SK-N-SH (cell line): ENCODE results near the gene SPA17. TPM values are rescaled to one million over a fixed set of nuclear protein-coding genes. Genes with fewer than 3 reads are reported as not detected.

Experiments used
- CTCF ChIA-PET: fragments of 300-600, 350-600 bp; formaldehyde crosslinking; extraction: SDS; loops from one replicate; lab custom pipeline; 2021; lab: Yijun Ruan, JAX
- POLR2A ChIA-PET: fragments of 350-600 bp; sonication (Branson Sonifier 250); formaldehyde crosslinking; extraction: SDS; loops from one replicate; lab custom pipeline; 2020; ENCODE audit warnings: antibody characterized with exemption, inconsistent platforms; lab: Yijun Ruan, JAX
- DNase-seq: peaks from one replicate; pipeline ENCODE4 v3.0.0; 2012
- H2AFZ ChIP-seq: fragments of 200-600 bp; sonication (generic); 2 replicates; pipeline ENCODE4 v1.8.1; 2016; ENCODE audit warnings: antibody characterized with exemption, mild to moderate bottlenecking, low read depth
- H3F3A ChIP-seq: fragments of 200-600 bp; sonication (generic); replicated peaks from 2 replicates; pipeline ENCODE3; 2016; ENCODE audit warnings: antibody characterized with exemption, mild to moderate bottlenecking; ENCODE audit not compliant: insufficient read depth
- H3K27ac ChIP-seq, 2 experiments: fragments of 200-500 bp in 1 of 2; fragments of 200-600 bp in 1 of 2; sonication (Bioruptor generic) in 1 of 2; sonication (generic), shearing (Covaris generic) in 1 of 2; 2 replicates each; pipeline versions ENCODE4 v1.5.1 to v1.6.1; 2014 to 2016; ENCODE audit warnings: low read depth in 2 of 2, inconsistent platforms in 1 of 2, low read length in 1 of 2, mild to moderate bottlenecking in 1 of 2, mixed read lengths in 1 of 2
- H3K27me3 ChIP-seq: fragments of 200-600 bp; sonication (generic), shearing (Covaris generic); 2 replicates; pipeline ENCODE4 v1.6.1; 2016; ENCODE audit warnings: mixed run types; ENCODE audit not compliant: insufficient read depth
- H3K36me3 ChIP-seq, 2 experiments: fragments of 200-500 bp in 1 of 2; fragments of 200-600 bp in 1 of 2; sonication (Bioruptor generic) in 1 of 2; sonication (generic) in 1 of 2; replicated peaks in 1 of 2; 2 replicates each; pipeline versions ENCODE3 to v1.5.1; 2014 to 2016; ENCODE audit warnings: low read length in 1 of 2, mild to moderate bottlenecking in 1 of 2; ENCODE audit not compliant: insufficient read depth in 2 of 2, control insufficient read depth in 1 of 2
- H3K4me1 ChIP-seq, 2 experiments: fragments of 200-500 bp in 1 of 2; fragments of 200-600 bp in 1 of 2; sonication (Bioruptor generic) in 1 of 2; sonication (generic), shearing (Covaris generic) in 1 of 2; 2 replicates each; pipeline versions ENCODE4 v1.5.1 to v1.6.1; 2014 to 2016; ENCODE audit warnings: low read depth in 1 of 2, low read length in 1 of 2, mixed run types in 1 of 2; ENCODE audit not compliant: insufficient read depth in 2 of 2, control insufficient read depth in 1 of 2
- H3K4me2 ChIP-seq: fragments of 200-600 bp; sonication (generic), shearing (Covaris generic); 2 replicates; pipeline ENCODE4 v1.6.1; 2017; ENCODE audit warnings: mixed run types
- H3K4me3 ChIP-seq, 2 experiments: fragments of 200-500 bp in 1 of 2; fragments of 200-600 bp in 1 of 2; sonication (Bioruptor generic) in 1 of 2; sonication (generic), shearing (Covaris generic) in 1 of 2; 2 replicates each; pipeline versions ENCODE4 v1.5.1 to v1.8.1; 2014 to 2016; ENCODE audit warnings: low read depth in 2 of 2, inconsistent platforms in 1 of 2, low read length in 1 of 2, mild to moderate bottlenecking in 1 of 2, mixed read lengths in 1 of 2, moderate library complexity in 1 of 2
- H3K79me2 ChIP-seq: fragments of 200-600 bp; sonication (generic); 2 replicates; pipeline ENCODE4 v1.8.1; 2017; ENCODE audit warnings: mild to moderate bottlenecking; ENCODE audit not compliant: insufficient read depth
- H3K9ac ChIP-seq: fragments of 200-600 bp; sonication (generic); 2 replicates; pipeline ENCODE4 v1.6.1; 2017; ENCODE audit warnings: mixed run types
- H3K9me2 ChIP-seq: fragments of 200-600 bp; sonication (generic); 2 replicates; pipeline ENCODE4 v1.6.1; 2017; ENCODE audit warnings: mixed run types
- H3K9me3 ChIP-seq: fragments of 200-600 bp; sonication (generic); 2 replicates; pipeline ENCODE4 v1.6.1; 2017; ENCODE audit warnings: mixed run types, mild to moderate bottlenecking, moderate library complexity
- H4K20me1 ChIP-seq: fragments of 200-600 bp; sonication (generic); 2 replicates; pipeline ENCODE4 v1.6.1; 2017; ENCODE audit warnings: mild to moderate bottlenecking, mixed run types; ENCODE audit not compliant: insufficient read depth
- CHD2 ChIP-seq: fragments of 150-350 bp; IDR thresholded peaks from 2 replicates; pipeline ENCODE4 v1.6.1; 2018; ENCODE audit warnings: low read length; ENCODE audit not compliant: partially characterized antibody
- ELF1 ChIP-seq: IDR thresholded peaks from 2 replicates; pipeline ENCODE4 v1.4.0; 2012
- EP300 ChIP-seq, 2 experiments: IDR thresholded peaks; 2 replicates each; pipeline versions ENCODE4 v1.4.0 to v1.6.1; 2012; ENCODE audit warnings: borderline replicate concordance in 1 of 2, low read depth in 1 of 2, low read length in 1 of 2
- EZH2phosphoT487 ChIP-seq: fragments of 200-600 bp; sonication (generic); IDR thresholded peaks from 2 replicates; pipeline ENCODE4 v1.6.1; 2017; ENCODE audit warnings: low read depth, mixed run types, mild to moderate bottlenecking, antibody characterized with exemption, moderate library complexity, borderline replicate concordance
- FOSL2 ChIP-seq: IDR thresholded peaks from 2 replicates; pipeline ENCODE4 v1.4.0; 2012; ENCODE audit warnings: low read depth, mild to moderate bottlenecking, moderate library complexity, borderline replicate concordance
- GABPA ChIP-seq: IDR thresholded peaks from 2 replicates; pipeline ENCODE4 v1.4.0; 2012; ENCODE audit warnings: low read depth, mild to moderate bottlenecking
- GATA2 ChIP-seq: sonication (generic); formaldehyde crosslinking; IDR thresholded peaks from 2 replicates; pipeline ENCODE4 v1.5.0; 2020; ENCODE audit warnings: mild to moderate bottlenecking, missing genetic modification reagents
- IRF3 ChIP-seq: fragments of 150-350 bp; IDR thresholded peaks from 2 replicates; pipeline ENCODE4 v1.6.1; 2016; ENCODE audit warnings: mild to moderate bottlenecking, low read depth, low read length
- MAX ChIP-seq: IDR thresholded peaks from 2 replicates; pipeline ENCODE4 v1.4.0; 2012; ENCODE audit warnings: low read depth
- MEF2A ChIP-seq: IDR thresholded peaks from 2 replicates; pipeline ENCODE4 v1.4.0; 2012; ENCODE audit warnings: low read depth, borderline replicate concordance
- NRF1 ChIP-seq: IDR thresholded peaks from 2 replicates; pipeline ENCODE4 v1.6.1; 2012; ENCODE audit warnings: low read depth, mild to moderate bottlenecking, low read length
- PBX3 ChIP-seq: IDR thresholded peaks from 2 replicates; pipeline ENCODE4; 2012
- POLR2AphosphoS5 ChIP-seq: IDR thresholded peaks from 2 replicates; pipeline ENCODE4 v1.6.1; 2012; ENCODE audit warnings: low read depth, low read length
- RCOR1 ChIP-seq: fragments of 150-350 bp; IDR thresholded peaks from 2 replicates; pipeline ENCODE4 v1.6.1; 2017; ENCODE audit warnings: antibody characterized with exemption, low read length
- RXRA ChIP-seq: IDR thresholded peaks from 2 replicates; pipeline ENCODE4 v1.4.0; 2012; ENCODE audit warnings: low read depth, mild to moderate bottlenecking, borderline replicate concordance
- SIN3A ChIP-seq: IDR thresholded peaks from 2 replicates; pipeline ENCODE4 v1.6.1; 2012; ENCODE audit warnings: low read depth, mild to moderate bottlenecking, low read length, moderate library complexity, borderline replicate concordance
- SMC3 ChIP-seq: IDR thresholded peaks from 2 replicates; pipeline ENCODE4 v1.6.1; 2012; ENCODE audit warnings: low read depth, low read length, improper control_type of control experiment
- TCF12 ChIP-seq: IDR thresholded peaks from 2 replicates; pipeline ENCODE4 v1.4.0; 2012
- TEAD4 ChIP-seq: IDR thresholded peaks from 2 replicates; pipeline ENCODE4 v1.4.0; 2012; ENCODE audit warnings: mild to moderate bottlenecking, borderline replicate concordance; ENCODE audit not compliant: insufficient read depth
- USF1 ChIP-seq: IDR thresholded peaks from 2 replicates; pipeline ENCODE4 v1.4.0; 2012; ENCODE audit warnings: low read depth, borderline replicate concordance
- USF2 ChIP-seq: fragments of 150-350 bp; IDR thresholded peaks from 2 replicates; pipeline ENCODE4 v1.6.1; 2017; ENCODE audit warnings: antibody characterized with exemption, low read length, low read depth, borderline replicate concordance
- YY1 ChIP-seq: IDR thresholded peaks from 2 replicates; pipeline ENCODE4 v1.4.0; 2012; ENCODE audit warnings: low read depth, mild to moderate bottlenecking
- ZBTB33 ChIP-seq: IDR thresholded peaks from 2 replicates; pipeline ENCODE4 v1.4.0; 2012; ENCODE audit warnings: low read depth, borderline replicate concordance
- WGBS: methylation state at CpG from one replicate; pipeline ENCODE4 v1.1.6; 2017; ENCODE audit warnings: low lambda C conversion rate; 5-methylcytosine and 5-hydroxymethylcytosine counted together
- polyA plus RNA-seq, 3 experiments: library from polyadenylated mRNA; depleted of rRNA; stranded (reverse); fragments of >200 nt; gene quantifications; 2 replicates each; pipeline ENCODE4 v1.2.3, GENCODE V29; 2012

SPA17 gene
- polyA plus RNA-seq, 1 of the 3 experiments (the other 2 are of a cell fraction): 7.7 TPM

GRCh38 chr11:124707829-124708228 lies 34.1 kb downstream of the SPA17 start (continued):
- no peak for TF ChIP-seq IRF3
- no peak for TF ChIP-seq FOSL2
- no peak for TF ChIP-seq GABPA
- TF ChIP-seq CHD2: no peak
- TF ChIP-seq SMC3: no peak
- no peak for TF ChIP-seq PBX3
- TF ChIP-seq MAX: no peak
- TF ChIP-seq USF1: no peak

- no peak overlapping the region for H3K9ac ChIP-seq
- no peaks in the 10 kb centered on the region for H4K20me1 ChIP-seq
- 51% methylated on average over 3 of the region's 3 CpGs for WGBS
- H3K9me2 ChIP-seq: no peaks in the 10 kb centered on the region
- no peak overlapping the region for H3K27ac ChIP-seq
- ChIA-PET POLR2A (no interaction called here), CTCF (no interaction called here)
- peaks cover 0 to 9% of the 10 kb centered on the region in 2 experiments; a peak in 1 of 4 replicates for H3K4me1 ChIP-seq
- no peaks in the 10 kb centered on the region for H3K27me3 ChIP-seq
- no peak for TF ChIP-seq MEF2A
- TF ChIP-seq YY1: no peak
- TF ChIP-seq RXRA: no peak
- TF ChIP-seq TCF12: no peak
- no peak for TF ChIP-seq POLR2AphosphoS5
- TF ChIP-seq USF2: no peak
- TF ChIP-seq RCOR1: no peak
- no peak for TF ChIP-seq ELF1
- no peak for TF ChIP-seq EZH2phosphoT487
- TF ChIP-seq ZBTB33: no peak
- no peak for TF ChIP-seq TEAD4
- TF ChIP-seq FOSL2: no peak
- TF ChIP-seq PBX3: no peak
- TF ChIP-seq SMC3: no peak
- no peak for TF ChIP-seq EP300 (IDR thresholded peaks at IDR 0.05; ENCODE audit: borderline replicate concordance in 1 of 2, low read depth in 1 of 2, low read length in 1 of 2)
- TF ChIP-seq NRF1: no peak
- TF ChIP-seq SIN3A: no peak
- no peak for TF ChIP-seq USF1
- no peak for TF ChIP-seq GATA2 (CRISPR knock-in tag)
- no peaks in the 10 kb centered on the region for H3K79me2 ChIP-seq
- H2AFZ ChIP-seq: no peak overlapping the region
- no peaks in the 10 kb centered on the region for H3K9me3 ChIP-seq
- no peak overlapping the region for H3K4me3 ChIP-seq
- no peak overlapping the region for H3K4me2 ChIP-seq
- no peaks in the 10 kb centered on the region for H3K36me3 ChIP-seq
- H3F3A ChIP-seq: no peaks in the 10 kb centered on the region
- DNase-seq: no peak
Measured at GRCh38 chr11:124712392-124712791, 38.7 kb downstream of the SPA17 start.
